Fibroblast of mammary gland (primary cell): ENCODE measurements around the gene PLD1.

Source experiments
- DNase-seq: peaks from one replicate; pipeline ENCODE4 v3.0.0-alpha.2; 2010; ENCODE audit warnings: low read depth
- H3K4me3 ChIP-seq: 2 replicates; pipeline ENCODE4 v1.5.1; 2011; ENCODE audit warnings: low read depth, mild to moderate bottlenecking, low read length, moderate library complexity; ENCODE audit not compliant: control insufficient read depth
- CTCF ChIP-seq: conservative IDR thresholded peaks from 2 replicates; pipeline ENCODE4 v1.5.1; 2011; ENCODE audit warnings: low read depth, low read length, inconsistent platforms; ENCODE audit not compliant: control insufficient read depth, insufficient read depth

Gene PLD1

GRCh38 chr3:171757361-171758034 lies 52.8 kb downstream of the PLD1 start:
- DNase-seq, result no peak
- no peak overlapping the region for H3K4me3 ChIP-seq
- TF ChIP-seq CTCF, result no peak

- DNase-seq, result no peak
- no peak for TF ChIP-seq CTCF
Observed at GRCh38 chr3:171755656-171756055, 54.6 kb downstream of the PLD1 start.

DNA sequence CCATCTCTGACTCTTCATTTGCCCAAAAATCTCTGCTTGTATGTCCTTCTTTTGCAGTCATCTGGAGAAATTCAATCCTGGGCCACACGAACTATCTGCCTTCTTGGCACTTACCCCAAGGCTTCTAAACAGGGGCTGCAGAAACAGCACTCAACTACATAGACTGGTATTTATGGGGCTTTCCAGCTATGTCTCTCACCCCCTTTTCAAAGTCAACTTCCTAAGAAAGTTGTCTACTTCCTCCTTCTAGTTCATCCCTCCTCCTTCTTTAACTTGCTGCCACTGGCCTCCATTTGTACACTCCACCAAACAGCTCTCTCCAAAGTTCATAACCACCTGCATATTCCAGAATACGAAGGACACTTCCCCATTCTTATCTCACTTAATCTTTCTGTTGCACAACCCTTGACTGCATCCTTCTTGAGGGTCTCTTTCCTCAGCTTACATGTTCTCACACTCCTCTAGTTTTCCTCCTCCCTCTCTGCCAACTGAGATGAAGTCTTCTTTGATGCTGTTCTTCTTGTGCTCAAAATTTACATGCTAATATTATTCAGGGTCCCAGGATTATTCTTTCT lies 55.2 kb downstream of the PLD1 start:
- DNase-seq, result no peak
- TF ChIP-seq CTCF, result no peak
- H3K4me3 ChIP-seq, result no peak overlapping the region

More at GRCh38 chr3:171755656-171756055, 54.6 kb downstream of the PLD1 start:
- H3K4me3 ChIP-seq, result no peak overlapping the region

DNA sequence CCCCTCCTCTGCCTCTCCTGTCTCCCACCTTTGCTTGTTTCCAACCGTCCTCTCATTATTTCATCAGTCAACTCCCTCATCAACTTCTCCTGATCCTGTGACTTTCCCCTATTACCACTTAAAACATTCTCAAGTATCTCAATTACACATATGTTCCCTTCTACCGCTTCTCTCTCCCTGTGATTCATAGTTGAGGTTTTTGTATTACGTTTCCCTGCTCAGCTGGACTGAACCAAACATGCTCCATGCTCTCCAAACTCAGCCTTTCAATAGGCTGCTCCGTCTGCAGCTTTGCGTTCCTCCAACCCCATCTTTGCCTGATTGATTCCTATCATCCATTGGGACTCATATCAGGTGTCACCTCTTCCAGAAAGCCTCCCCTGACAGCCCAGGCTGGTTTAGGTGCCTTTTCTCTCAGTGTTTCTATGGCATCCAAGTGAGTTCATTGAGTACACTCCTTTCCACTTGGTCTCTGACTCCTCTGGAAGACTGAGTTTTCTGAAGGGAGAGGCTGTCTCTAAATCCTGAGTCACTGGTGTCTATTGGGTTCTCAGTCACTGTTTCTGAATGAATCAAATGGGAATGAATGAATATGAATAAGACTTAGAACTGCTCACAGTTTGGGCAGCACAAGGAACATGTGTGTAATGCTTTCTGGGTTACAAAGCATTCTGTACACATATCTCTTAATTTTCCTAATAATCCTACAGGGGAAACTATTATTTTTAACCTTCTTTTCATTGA lies 56.4 kb downstream of the PLD1 start:
- no peak for TF ChIP-seq CTCF
- H3K4me3 ChIP-seq, result no peak overlapping the region
- peak; percentile 94 for DNase-seq

DNA sequence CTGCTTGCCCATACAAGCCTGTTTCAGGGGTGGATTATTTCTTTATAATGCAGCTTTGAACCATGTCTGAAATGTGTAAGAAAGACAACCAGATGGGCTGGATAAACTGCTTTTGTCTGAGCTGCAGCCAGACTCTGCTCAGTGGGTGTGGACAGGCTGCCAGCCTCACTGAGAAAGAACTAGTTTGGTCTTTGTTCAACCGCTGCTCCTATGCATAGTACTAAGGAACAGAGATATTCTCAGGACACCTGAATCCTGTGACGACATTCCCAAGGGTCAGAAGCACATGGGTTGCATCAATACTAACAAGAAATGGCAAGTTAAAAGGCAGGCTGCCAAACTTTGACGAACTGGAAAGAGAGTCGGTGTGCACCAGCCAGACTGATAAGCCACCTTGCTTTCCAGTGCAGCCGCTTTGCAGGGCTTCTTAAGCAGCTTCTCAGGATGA lies 57.2 kb downstream of the PLD1 start:
- no peak for TF ChIP-seq CTCF
- DNase-seq, result peak; percentile 77
- no peak overlapping the region for H3K4me3 ChIP-seq

DNA sequence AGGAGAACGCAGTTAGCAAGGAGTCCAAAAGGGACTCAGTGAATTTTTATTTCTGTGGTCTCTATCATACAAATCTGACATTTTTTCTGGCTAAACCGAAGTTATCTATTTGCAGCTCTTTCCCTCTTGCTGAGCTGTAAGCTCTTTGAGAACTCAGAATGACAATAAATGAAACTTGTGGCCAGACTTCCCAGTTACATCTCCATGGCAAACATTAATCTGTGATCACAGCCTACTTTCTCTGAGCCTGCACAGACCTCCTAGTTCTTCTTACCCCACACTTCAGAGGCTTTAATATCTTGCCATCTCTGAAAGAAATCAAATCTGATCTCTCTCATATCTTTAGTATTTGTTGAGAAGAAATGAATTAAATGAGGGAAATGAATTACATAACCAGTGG lies 58.0 kb downstream of the PLD1 start:
- TF ChIP-seq CTCF, result no peak
- H3K4me3 ChIP-seq, result no peak overlapping the region
- no peak for DNase-seq
